Osteoblast (primary cell): Measurements from ENCODE around the gene TCEA3. TPM values are rescaled to one million over a fixed set of nuclear protein-coding genes. Genes with fewer than 3 reads are reported as not detected.

ENCODE experiments used
- DNase-seq: peaks from one replicate; pipeline ENCODE4 v3.0.0; 2011; ENCODE audit warnings: low spot score, mixed read lengths; ENCODE audit not compliant: insufficient read length; ENCODE audit errors: missing footprints
- H2AFZ ChIP-seq: 2 replicates; pipeline ENCODE4 v1.6.0; 2011; ENCODE audit warnings: mild to moderate bottlenecking, low read length
- H3K27ac ChIP-seq: 2 replicates; pipeline ENCODE4 v1.5.1; 2011; ENCODE audit warnings: mild to moderate bottlenecking, low read depth, low read length, moderate library complexity
- H3K27me3 ChIP-seq: 2 replicates; pipeline ENCODE4 v1.6.0; 2012; ENCODE audit warnings: mild to moderate bottlenecking, control low read depth, inconsistent platforms, low read length, moderate library complexity; ENCODE audit not compliant: insufficient read depth
- H3K36me3 ChIP-seq: 2 replicates; pipeline ENCODE4 v1.5.1; 2011; ENCODE audit warnings: mild to moderate bottlenecking, low read length, control low read depth, moderate library complexity; ENCODE audit not compliant: insufficient read depth
- H3K4me1 ChIP-seq: 2 replicates; pipeline ENCODE4 v1.5.1; 2011; ENCODE audit warnings: mild to moderate bottlenecking, low read length, control low read depth, moderate library complexity; ENCODE audit not compliant: insufficient read depth
- H3K4me2 ChIP-seq: 2 replicates; pipeline ENCODE4 v1.6.0; 2011; ENCODE audit warnings: mild to moderate bottlenecking, low read length; ENCODE audit not compliant: insufficient read depth
- H3K4me3 ChIP-seq: fragments of 200-600 bp; sonication (generic); 3 replicates; pipeline ENCODE4 v1.5.1; 2012; ENCODE audit warnings: mild to moderate bottlenecking, low read length, inconsistent platforms; ENCODE audit not compliant: insufficient read depth
- H3K79me2 ChIP-seq: 2 replicates; pipeline ENCODE4 v1.6.0; 2012; ENCODE audit warnings: mild to moderate bottlenecking, low read length, control low read depth, inconsistent platforms; ENCODE audit not compliant: insufficient read depth
- H3K9me3 ChIP-seq: 2 replicates; pipeline ENCODE4 v1.5.1; 2011; ENCODE audit warnings: low read depth, low read length, control low read depth
- H4K20me1 ChIP-seq: 2 replicates; pipeline ENCODE4 v1.6.0; 2012; ENCODE audit warnings: mild to moderate bottlenecking, low read length, control low read depth; ENCODE audit not compliant: insufficient read depth
- CTCF ChIP-seq: IDR thresholded peaks from 2 replicates; pipeline ENCODE4 v1.5.1; 2011; ENCODE audit warnings: mild to moderate bottlenecking, low read depth, low read length, moderate library complexity; ENCODE audit errors: extremely low read depth
- total RNA-seq: library from RNA; depleted of rRNA; stranded (reverse); fragments of >200 nt; gene quantifications from 2 replicates; pipeline ENCODE4 v1.2.3, GENCODE V29; 2012

TCEA3 gene
- total RNA-seq, 1 donor: 31.5 TPM

GRCh38 chr1:23356471-23357137 lies 67.9 kb downstream of the TCEA3 start:
- no peak overlapping the region for H2AFZ ChIP-seq
- no peak for DNase-seq
- peaks cover 6% of the 10 kb centered on the region for H3K79me2 ChIP-seq
- H3K27me3 ChIP-seq: no peaks in the 10 kb centered on the region
- TF ChIP-seq CTCF: no peak
- H3K27ac ChIP-seq: no peak overlapping the region
- H3K4me2 ChIP-seq: no peak overlapping the region
- H3K9me3 ChIP-seq: peaks cover 19% of the 10 kb centered on the region
- H3K36me3 ChIP-seq: peaks cover 21% of the 10 kb centered on the region
- no peak overlapping the region for H3K4me3 ChIP-seq
- no peaks in the 10 kb centered on the region for H3K4me1 ChIP-seq
- no peaks in the 10 kb centered on the region for H4K20me1 ChIP-seq

GRCh38 chr1:23354245-23354644 lies 70.3 kb downstream of the TCEA3 start:
- H3K27me3 ChIP-seq: no peaks in the 10 kb centered on the region
- no peaks in the 10 kb centered on the region for H3K4me1 ChIP-seq
- no peaks in the 10 kb centered on the region for H3K9me3 ChIP-seq
- H3K79me2 ChIP-seq: no peaks in the 10 kb centered on the region
- TF ChIP-seq CTCF: no peak
- H3K36me3 ChIP-seq: no peaks in the 10 kb centered on the region
- DNase-seq: no peak
- H3K27ac ChIP-seq: no peak overlapping the region
- no peak overlapping the region for H2AFZ ChIP-seq
- no peak overlapping the region for H3K4me2 ChIP-seq
- H3K4me3 ChIP-seq: no peak overlapping the region
- no peaks in the 10 kb centered on the region for H4K20me1 ChIP-seq

- DNase-seq: no peak
- no peaks in the 10 kb centered on the region for H3K79me2 ChIP-seq
These were observed 72.4 kb downstream of the TCEA3 start for GRCh38 chr1:23352096-23352695.

More at GRCh38 chr1:23352096-23352695, 72.4 kb downstream of the TCEA3 start:
- H3K36me3 ChIP-seq: no peaks in the 10 kb centered on the region
- no peak overlapping the region for H3K4me2 ChIP-seq
- H2AFZ ChIP-seq: no peak overlapping the region
- TF ChIP-seq CTCF: no peak
- H4K20me1 ChIP-seq: no peaks in the 10 kb centered on the region
- no peaks in the 10 kb centered on the region for H3K4me1 ChIP-seq
- no peaks in the 10 kb centered on the region for H3K9me3 ChIP-seq
- no peaks in the 10 kb centered on the region for H3K27me3 ChIP-seq
- no peak overlapping the region for H3K4me3 ChIP-seq
- H3K27ac ChIP-seq: no peak overlapping the region
